Right renal cortex interstitium (tissue), 3 donors: ENCODE results near the gene ARIH2. TPM values are rescaled to one million over a fixed set of nuclear protein-coding genes. Genes with fewer than 3 reads are reported as not detected.
A peak's percentile ranks its signal among the peaks of the same experiment; 100 is the strongest.

ENCODE experiments used
- DNase-seq, 3 donors: peaks; one replicate each; pipeline ENCODE4 v3.0.0-alpha.2; 2013; ENCODE audit warnings: low read depth in 3 of 3, low spot score in 2 of 3
- polyA plus RNA-seq, 3 donors: library from polyadenylated mRNA; unstranded; fragments of 120-200 nt; gene quantifications; one replicate each; pipeline ENCODE4 v1.2.1, GENCODE V29; 2013; ENCODE audit not compliant: insufficient read length in 3 of 3

ARIH2 gene
- polyA plus RNA-seq, 3 donors, result 67.7 to 76.3 (median 70.4) TPM

- DNase-seq, result peak; percentile 86 to 89 (median 87)
Measured at GRCh38 chr3:49028673-49029562, 110.3 kb downstream of the ARIH2 start, which contains the start of gene IMPDH2. TSS of gene IMPDH2 (minus strand) at chr3:49029398. CDS start at chr3:49029350, 48 bp downstream.

GRCh38 chr3:49029563-49029884, 110.9 kb downstream of the ARIH2 start:
- DNase-seq, result no peak

- no peak for DNase-seq
Measured at GRCh38 chr3:49030321-49030720, 111.7 kb downstream of the ARIH2 start.

- DNase-seq, result no peak
Measured at GRCh38 chr3:49032646-49033304, 114.1 kb downstream of the ARIH2 start.

- DNase-seq, result no peak
Measured at GRCh38 chr3:49034650-49035049, 116.0 kb downstream of the ARIH2 start.

GRCh38 chr3:49035281-49035680, 116.6 kb downstream of the ARIH2 start:
- DNase-seq, result no peak

Other genes with a start within 250 kb of the ARIH2 start
- gene NCKIPSD, start 232.9 kb upstream of the ARIH2 start, polyA plus RNA-seq, result 10 to 100 TPM; 13.6 to 18.8 (median 18.2) TPM
- gene IP6K2, start 201.6 kb upstream of the ARIH2 start, polyA plus RNA-seq, result 100 to 1,000 TPM; 195 to 214 (median 213) TPM
- 10 to 100 TPM; 43.9 to 53.6 (median 50.5) TPM for gene PRKAR2A, start 71.0 kb upstream of the ARIH2 start, polyA plus RNA-seq
- gene SLC25A20, start 20.0 kb upstream of the ARIH2 start, polyA plus RNA-seq, result 10 to 100 TPM; 21.5 to 26.1 (median 22.9) TPM
- gene P4HTM, start 71.4 kb downstream of the ARIH2 start, polyA plus RNA-seq, result 10 to 100 TPM; 39.1 to 42.3 (median 41.2) TPM
- gene WDR6, start 88.5 kb downstream of the ARIH2 start, polyA plus RNA-seq, result 100 to 1,000 TPM; 153 to 177 (median 168) TPM
- 10 to 100 TPM; 76.4 to 85.5 (median 80.5) TPM for gene DALRD3, start 99.7 kb downstream of the ARIH2 start, polyA plus RNA-seq
- 10 to 100 TPM; 52.9 to 75.4 (median 62.6) TPM for gene NDUFAF3, start 103.3 kb downstream of the ARIH2 start, polyA plus RNA-seq
- gene IMPDH2, start 110.6 kb downstream of the ARIH2 start, polyA plus RNA-seq, result 100 to 1,000 TPM; 217 to 226 (median 221) TPM
- 10 to 100 TPM; 84.1 to 89.5 (median 86.9) TPM for gene QRICH1, start 175.2 kb downstream of the ARIH2 start, polyA plus RNA-seq
- 100 to 1,000 TPM; 295 to 318 (median 300) TPM for gene QARS1, start 185.9 kb downstream of the ARIH2 start, polyA plus RNA-seq
- gene USP19, start 202.0 kb downstream of the ARIH2 start, polyA plus RNA-seq, result 10 to 100 TPM; 60.2 to 63.0 (median 62.4) TPM
- 100 to 1,000 TPM; 352 to 390 (median 365) TPM for gene LAMB2, start 214.2 kb downstream of the ARIH2 start, polyA plus RNA-seq
- 10 to 100 TPM; 24.5 to 25.8 (median 25.7) TPM for gene CCDC71, start 247.5 kb downstream of the ARIH2 start, polyA plus RNA-seq